A673 (cell line): Measurements from ENCODE around the gene ADM5. TPM values are rescaled to one million over a fixed set of nuclear protein-coding genes. Genes with fewer than 3 reads are reported as not detected.

Experiments used
- BruUV-seq: library from RNA; stranded (reverse); fragments of 400-500 nt; replicated peaks from 2 replicates; lab custom pipeline; 2021; lab: Mats Ljungman, UMichigan
- CTCF ChIA-PET: fragments of 300-600 bp; sonication (Branson Sonifier 250); formaldehyde crosslinking; loops from one replicate; lab custom pipeline; 2022; ENCODE audit warnings: antibody characterized with exemption; lab: Charles Lee
- POLR2A ChIA-PET: fragments of 300-600 bp; sonication (Branson Sonifier 250); formaldehyde crosslinking; loops from one replicate; lab custom pipeline; 2022; ENCODE audit warnings: antibody characterized with exemption; ENCODE audit not compliant: low non-redundant PET; lab: Charles Lee
- DNase-seq: peaks from one replicate; pipeline ENCODE4 v3.0.0-alpha.2; 2015; ENCODE audit warnings: low spot score
- H3K27ac ChIP-seq: fragments of 200-600 bp; sonication (generic); 2 replicates; pipeline ENCODE4 v1.5.1; 2016; ENCODE audit warnings: mixed run types, low read depth, mild to moderate bottlenecking, mixed read lengths, antibody characterized with exemption, low read length; ENCODE audit not compliant: poor library complexity, severe bottlenecking
- H3K27me3 ChIP-seq: fragments of 200-600 bp; sonication (generic); replicated peaks from 2 replicates; pipeline ENCODE4 v1.6.1; 2017; ENCODE audit warnings: mixed run types, low read depth, mild to moderate bottlenecking, mixed read lengths, antibody characterized with exemption, low read length; ENCODE audit not compliant: insufficient read depth, poor library complexity
- H3K36me3 ChIP-seq: fragments of 200-600 bp; sonication (generic); 2 replicates; pipeline ENCODE4 v1.6.1; 2016; ENCODE audit warnings: mixed run types, mild to moderate bottlenecking, mixed read lengths, antibody characterized with exemption, low read length; ENCODE audit not compliant: insufficient read depth, poor library complexity, severe bottlenecking
- H3K4me1 ChIP-seq: fragments of 200-600 bp; sonication (generic); 2 replicates; pipeline ENCODE4 v1.6.1; 2017; ENCODE audit warnings: mixed run types, mild to moderate bottlenecking, mixed read lengths, antibody characterized with exemption, low read length; ENCODE audit not compliant: insufficient read depth, poor library complexity, severe bottlenecking
- H3K4me3 ChIP-seq: fragments of 200-600 bp; sonication (generic); 2 replicates; pipeline ENCODE4 v1.5.1; 2016; ENCODE audit warnings: low read depth, mixed run types, mild to moderate bottlenecking, mixed read lengths, low read length; ENCODE audit not compliant: poor library complexity, severe bottlenecking
- H3K9me3 ChIP-seq: fragments of 200-600 bp; sonication (generic); 2 replicates; pipeline ENCODE4 v1.6.1; 2016; ENCODE audit warnings: mixed run types, low read depth, mild to moderate bottlenecking, mixed read lengths, antibody characterized with exemption, low read length; ENCODE audit not compliant: poor library complexity, severe bottlenecking
- EZH2 ChIP-seq: fragments of 200-600 bp; sonication (generic); IDR thresholded peaks from 2 replicates; pipeline ENCODE4 v1.6.1; 2017; ENCODE audit warnings: borderline replicate concordance, low read depth, mild to moderate bottlenecking, mixed read lengths, antibody characterized with exemption, low read length; ENCODE audit not compliant: poor library complexity, severe bottlenecking
- intact Hi-C: fragments of 100-400 bp; cut with micrococcal nuclease; formaldehyde crosslinking; loops from one replicate; pipeline ENCODE4 v1.10.0; 2022; ENCODE audit not compliant: unreplicated experiment
- total RNA-seq: library from RNA; stranded (reverse); gene quantifications from 2 replicates; pipeline ENCODE4 v1.2.3, GENCODE V29; 2021
- TF ChIP-seq, protein P1 (sequence below): fragments of 300-800, 200-600 bp; sonication (generic); conservative IDR thresholded peaks from 2 replicates; pipeline ENCODE4 v1.5.1; 2017; ENCODE audit warnings: low read depth, mild to moderate bottlenecking, antibody characterized with exemption, low read length, moderate library complexity, mixed read lengths

The ADM5 gene
- total RNA-seq, 1 experiment from 2014 or later: 4.3 TPM

DNA sequence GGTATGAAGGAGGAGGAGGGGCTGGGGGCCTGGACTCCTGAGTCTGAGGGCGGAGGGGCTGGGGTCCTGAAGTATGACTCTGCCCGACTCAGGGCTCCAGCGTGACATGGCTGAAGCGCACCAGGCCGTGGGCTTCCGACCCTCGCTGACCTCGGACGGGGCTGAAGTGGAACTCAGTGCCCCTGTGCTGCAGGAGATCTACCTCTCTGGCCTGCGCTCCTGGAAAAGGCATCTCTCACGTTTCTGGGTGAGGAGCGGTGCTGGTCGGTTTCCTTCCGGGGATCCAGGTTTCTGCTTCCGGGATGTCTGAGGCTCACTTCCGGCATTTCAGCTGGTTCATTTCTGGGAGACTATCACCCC lies 2.7 kb downstream of the ADM5 start:
- Histone ChIP-seq H3K27ac (no peak overlapping the region), H3K4me1 (peaks cover 40% of the 10 kb centered on the region), H3K9me3 (no peaks in the 10 kb centered on the region), H3K36me3 (peaks cover 7% of the 10 kb centered on the region), H3K27me3 (no peaks in the 10 kb centered on the region), H3K4me3 (no peak overlapping the region)
- no peak for TF ChIP-seq EZH2
- TF ChIP-seq, protein P1, sequence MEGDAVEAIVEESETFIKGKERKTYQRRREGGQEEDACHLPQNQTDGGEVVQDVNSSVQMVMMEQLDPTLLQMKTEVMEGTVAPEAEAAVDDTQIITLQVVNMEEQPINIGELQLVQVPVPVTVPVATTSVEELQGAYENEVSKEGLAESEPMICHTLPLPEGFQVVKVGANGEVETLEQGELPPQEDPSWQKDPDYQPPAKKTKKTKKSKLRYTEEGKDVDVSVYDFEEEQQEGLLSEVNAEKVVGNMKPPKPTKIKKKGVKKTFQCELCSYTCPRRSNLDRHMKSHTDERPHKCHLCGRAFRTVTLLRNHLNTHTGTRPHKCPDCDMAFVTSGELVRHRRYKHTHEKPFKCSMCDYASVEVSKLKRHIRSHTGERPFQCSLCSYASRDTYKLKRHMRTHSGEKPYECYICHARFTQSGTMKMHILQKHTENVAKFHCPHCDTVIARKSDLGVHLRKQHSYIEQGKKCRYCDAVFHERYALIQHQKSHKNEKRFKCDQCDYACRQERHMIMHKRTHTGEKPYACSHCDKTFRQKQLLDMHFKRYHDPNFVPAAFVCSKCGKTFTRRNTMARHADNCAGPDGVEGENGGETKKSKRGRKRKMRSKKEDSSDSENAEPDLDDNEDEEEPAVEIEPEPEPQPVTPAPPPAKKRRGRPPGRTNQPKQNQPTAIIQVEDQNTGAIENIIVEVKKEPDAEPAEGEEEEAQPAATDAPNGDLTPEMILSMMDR: no peak
- CTCF ChIA-PET: no interaction called here
- POLR2A ChIA-PET: no interaction called here
- BruUV-seq: no TSS peak
- intact Hi-C loops: no loop called here
- no peak for DNase-seq

DNA sequence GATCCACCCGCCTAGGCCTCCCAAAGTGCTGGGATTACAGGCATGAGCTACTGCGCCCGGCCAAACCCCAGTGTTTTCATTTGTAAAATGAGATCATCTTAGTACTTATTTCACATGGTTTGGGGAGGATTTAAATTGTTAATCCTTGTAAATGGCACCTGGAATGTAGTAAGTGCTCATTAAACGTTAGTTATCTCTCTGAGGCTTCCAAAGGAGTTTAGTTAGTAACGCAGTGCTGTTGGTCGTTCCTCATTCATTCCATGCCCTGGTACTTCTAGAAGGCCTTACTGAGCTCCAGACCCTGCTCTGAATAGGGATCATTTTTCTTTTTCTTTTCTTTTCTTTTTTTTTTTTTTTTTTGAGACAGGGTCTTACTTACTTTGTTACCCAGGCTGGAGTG lies 6.7 kb downstream of the ADM5 start:
- intact Hi-C loops: no loop called here
- no peak for DNase-seq

DNA sequence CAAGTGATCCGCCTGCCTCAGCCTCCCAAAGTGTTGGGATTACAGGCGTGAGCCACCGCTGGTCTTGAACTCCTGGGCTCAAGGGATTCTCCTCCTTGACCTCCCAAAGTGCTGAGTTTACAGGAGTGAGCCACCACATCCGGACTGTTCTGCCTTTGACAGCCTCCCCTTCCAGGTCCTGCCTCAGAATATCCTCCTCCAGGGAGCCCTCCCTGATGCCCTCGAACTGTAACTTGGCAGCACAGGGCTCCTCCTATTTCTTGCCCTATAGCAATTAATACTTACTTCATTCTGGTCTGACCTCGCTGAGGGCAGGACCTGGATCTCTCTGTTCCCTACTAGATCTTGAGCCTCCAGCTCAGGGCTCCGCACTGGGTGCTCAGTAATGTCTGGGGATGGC lies 7.5 kb downstream of the ADM5 start:
- BruUV-seq: no TSS peak
- no peak overlapping the region for H3K27ac ChIP-seq
- POLR2A ChIA-PET: no interaction called here
- no peak overlapping the region for H3K4me3 ChIP-seq
- H3K36me3 ChIP-seq: no peaks in the 10 kb centered on the region
- H3K4me1 ChIP-seq: no peaks in the 10 kb centered on the region
- H3K27me3 ChIP-seq: no peaks in the 10 kb centered on the region
- intact Hi-C loops: no loop called here
- CTCF ChIA-PET: no interaction called here
- no peak for TF ChIP-seq EZH2
- TF ChIP-seq, protein P1: no peak
- H3K9me3 ChIP-seq: no peaks in the 10 kb centered on the region
- DNase-seq: no peak

More for the DNA sequence above, 6.7 kb downstream of the ADM5 start:
- ChIA-PET POLR2A (no interaction called here), CTCF (no interaction called here)
- Histone ChIP-seq H3K9me3 (no peaks in the 10 kb centered on the region), H3K27ac (no peak overlapping the region), H3K4me3 (no peak overlapping the region), H3K4me1 (peaks cover 7% of the 10 kb centered on the region), H3K36me3 (no peaks in the 10 kb centered on the region), H3K27me3 (no peaks in the 10 kb centered on the region)
- TF ChIP-seq, protein P1: no peak
- TF ChIP-seq EZH2: no peak
- no TSS peak for BruUV-seq
